B cell (primary cell): Measurements from ENCODE around the gene ARSJ.

Experiments
- CTCF ChIP-seq: fragments of 200-600 bp; IDR thresholded peaks from one replicate; pipeline ENCODE4 v1.8.0; 2022; ENCODE audit warnings: antibody characterized with exemption, mild to moderate bottlenecking
- EZH2 ChIP-seq: IDR thresholded peaks from 2 replicates; pipeline ENCODE4 v1.6.1; 2012; ENCODE audit warnings: borderline replicate concordance, low read depth, mild to moderate bottlenecking, moderate library complexity, low read length; ENCODE audit not compliant: insufficient read depth, poor library complexity, severe bottlenecking

- no peak for TF ChIP-seq CTCF
- TF ChIP-seq EZH2: no peak
These were observed 40.0 kb upstream of the ARSJ start for GRCh38 chr4:114019276-114019968.
